Astrocyte of the cerebellum (primary cell): ENCODE data around the gene TNFSF10.

Experiments
- DNase-seq: peaks from one replicate; pipeline ENCODE4 v3.0.0-alpha.2; 2011; ENCODE audit warnings: low read depth
- H3K4me3 ChIP-seq: 2 replicates; pipeline ENCODE4 v1.5.1; 2011; ENCODE audit warnings: mild to moderate bottlenecking, low read depth, low read length, moderate library complexity
- in situ Hi-C: cut with HindIII; loops from 2 replicates; pipeline ENCODE4 v1.10.0; 2017; ENCODE audit warnings: low sequenced_read_pairs
- TF ChIP-seq, protein P1 (sequence below): IDR thresholded peaks from 2 replicates; pipeline ENCODE4 v1.5.1; 2012; ENCODE audit warnings: low read length, low read depth, moderate library complexity, mild to moderate bottlenecking; ENCODE audit errors: missing control alignments

The TNFSF10 gene

DNA sequence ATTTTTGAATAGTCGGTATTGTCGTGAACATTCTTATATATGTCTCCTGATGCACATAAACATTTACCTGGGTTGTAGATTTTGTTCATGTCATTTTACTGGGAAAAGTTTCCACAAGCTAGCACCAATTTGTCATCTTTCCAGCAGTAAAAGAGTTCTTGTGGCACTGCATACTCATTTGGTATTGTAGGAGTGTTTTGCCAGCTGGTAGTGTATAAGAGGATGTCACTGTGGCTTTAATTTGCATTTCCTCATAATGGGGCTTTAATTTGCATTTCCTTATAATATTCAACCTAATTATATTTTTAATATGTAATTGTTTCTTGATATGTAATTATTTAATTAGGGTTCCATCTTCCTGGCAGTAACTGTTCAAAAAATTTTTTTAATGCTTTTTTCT is 21.2 kb upstream of the TNFSF10 start:
- in situ Hi-C loops, result no loop called here
- no peak overlapping the region for H3K4me3 ChIP-seq
- TF ChIP-seq, protein P1, sequence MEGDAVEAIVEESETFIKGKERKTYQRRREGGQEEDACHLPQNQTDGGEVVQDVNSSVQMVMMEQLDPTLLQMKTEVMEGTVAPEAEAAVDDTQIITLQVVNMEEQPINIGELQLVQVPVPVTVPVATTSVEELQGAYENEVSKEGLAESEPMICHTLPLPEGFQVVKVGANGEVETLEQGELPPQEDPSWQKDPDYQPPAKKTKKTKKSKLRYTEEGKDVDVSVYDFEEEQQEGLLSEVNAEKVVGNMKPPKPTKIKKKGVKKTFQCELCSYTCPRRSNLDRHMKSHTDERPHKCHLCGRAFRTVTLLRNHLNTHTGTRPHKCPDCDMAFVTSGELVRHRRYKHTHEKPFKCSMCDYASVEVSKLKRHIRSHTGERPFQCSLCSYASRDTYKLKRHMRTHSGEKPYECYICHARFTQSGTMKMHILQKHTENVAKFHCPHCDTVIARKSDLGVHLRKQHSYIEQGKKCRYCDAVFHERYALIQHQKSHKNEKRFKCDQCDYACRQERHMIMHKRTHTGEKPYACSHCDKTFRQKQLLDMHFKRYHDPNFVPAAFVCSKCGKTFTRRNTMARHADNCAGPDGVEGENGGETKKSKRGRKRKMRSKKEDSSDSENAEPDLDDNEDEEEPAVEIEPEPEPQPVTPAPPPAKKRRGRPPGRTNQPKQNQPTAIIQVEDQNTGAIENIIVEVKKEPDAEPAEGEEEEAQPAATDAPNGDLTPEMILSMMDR, result no peak
- DNase-seq, result no peak

DNA sequence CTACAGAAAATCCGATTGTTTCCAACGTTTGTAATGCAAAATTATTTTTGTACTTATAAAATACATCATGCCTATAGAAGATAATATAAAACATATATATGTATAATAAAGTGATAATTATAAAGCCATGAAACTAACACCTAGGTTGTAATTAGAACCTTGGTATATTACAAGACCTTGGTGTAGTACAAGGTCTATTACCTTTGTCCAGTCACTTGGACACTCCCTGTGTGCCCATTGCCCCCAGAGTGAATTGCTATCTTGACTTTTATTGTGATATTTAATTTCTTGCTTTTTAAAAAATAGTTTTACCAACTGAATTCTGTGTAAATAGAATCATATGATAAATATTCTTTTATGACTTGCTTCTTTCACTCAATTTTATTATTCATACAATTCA is 20.7 kb upstream of the TNFSF10 start:
- no peak for DNase-seq
- TF ChIP-seq, protein P1, result no peak
- in situ Hi-C loops, result no loop called here
- no peak overlapping the region for H3K4me3 ChIP-seq

GRCh38 chr3:172543419-172543818 is 20.2 kb upstream of the TNFSF10 start:
- in situ Hi-C loops, result no loop called here
- no peak for DNase-seq
- no peak overlapping the region for H3K4me3 ChIP-seq
- TF ChIP-seq, protein P1, result no peak

- no peak for DNase-seq
- H3K4me3 ChIP-seq, result no peak overlapping the region
- TF ChIP-seq, protein P1, result no peak
- in situ Hi-C loops, result no loop called here
Measured at GRCh38 chr3:172542999-172543398, 19.8 kb upstream of the TNFSF10 start.

GRCh38 chr3:172541945-172542488 is 18.8 kb upstream of the TNFSF10 start:
- in situ Hi-C loops, result no loop called here

DNA sequence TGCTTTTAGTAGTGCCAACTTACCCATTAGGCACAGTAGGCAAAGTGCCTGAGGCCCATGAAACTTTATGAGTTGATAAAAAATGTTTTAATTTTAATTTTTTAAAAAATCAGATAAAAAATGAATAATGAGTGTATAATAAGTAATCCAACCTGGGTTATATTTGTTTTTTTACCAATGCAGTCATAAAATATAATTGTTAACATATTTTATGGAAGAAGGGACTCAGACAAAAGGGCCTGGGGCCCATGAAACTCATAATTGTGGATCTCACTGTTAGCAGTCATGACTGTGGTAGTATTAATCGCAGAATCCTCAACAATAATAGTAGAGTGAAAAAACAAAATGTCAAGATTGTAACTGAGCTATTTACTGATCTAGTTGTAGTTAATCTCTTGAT is 16.8 kb upstream of the TNFSF10 start:
- in situ Hi-C loops, result no loop called here
- TF ChIP-seq, protein P1, result no peak
- H3K4me3 ChIP-seq, result no peak overlapping the region
- no peak for DNase-seq

More at GRCh38 chr3:172541945-172542488, 18.8 kb upstream of the TNFSF10 start:
- no peak overlapping the region for H3K4me3 ChIP-seq
- DNase-seq, result no peak
- TF ChIP-seq, protein P1, result no peak
